ENCODE data around the gene BTN3A1.
"Not testable (repeated sequence)": the region's sequence is repeated elsewhere in the genome, so short reads cannot be mapped to it uniquely, and the experiment has no call there.

The BTN3A1 gene

GRCh38 chr6:26415791-26416190 is 13.7 kb downstream of the BTN3A1 start:
- Histone ChIP-seq H3K4me3 (replicated peaks; ENCODE audit: insufficient read depth, low read length) (no peak overlapping the region), H3K27me3 (ENCODE audit: insufficient read depth, poor library complexity, severe bottlenecking) (no peaks in the 10 kb centered on the region), H3K27ac (replicated peaks) (no peak overlapping the region)
- DNase-seq (ENCODE audit: low read depth in 1 of 2, low spot score in 1 of 2): no peak
- TF ChIP-seq SPI1 (IDR thresholded peaks at IDR 0.05; ENCODE audit: borderline replicate concordance, low read depth): no peak
- no peak for TF ChIP-seq POLR2AphosphoS5 (IDR thresholded peaks at IDR 0.05; ENCODE audit: low read depth)
- TF ChIP-seq REST (IDR thresholded peaks at IDR 0.05; ENCODE audit: insufficient replicate concordance, low read depth): no peak
- no peak for TF ChIP-seq GABPA (IDR thresholded peaks at IDR 0.05; ENCODE audit: low read depth)
- no peak for TF ChIP-seq CTCF (IDR thresholded peaks at IDR 0.05; ENCODE audit: insufficient read depth, low read length)

- no peak for DNase-seq (ENCODE audit: low read depth in 1 of 2, low spot score in 1 of 2)
- TF ChIP-seq GABPA (IDR thresholded peaks at IDR 0.05; ENCODE audit: low read depth): no peak
- no peak for TF ChIP-seq CTCF (IDR thresholded peaks at IDR 0.05; ENCODE audit: insufficient read depth, low read length)
- no peak for TF ChIP-seq POLR2AphosphoS5 (IDR thresholded peaks at IDR 0.05; ENCODE audit: low read depth)
- TF ChIP-seq REST (IDR thresholded peaks at IDR 0.05; ENCODE audit: insufficient replicate concordance, low read depth): no peak
- TF ChIP-seq SPI1 (IDR thresholded peaks at IDR 0.05; ENCODE audit: borderline replicate concordance, low read depth): no peak
- Histone ChIP-seq H3K27ac (replicated peaks) (no peak overlapping the region), H3K27me3 (ENCODE audit: insufficient read depth, poor library complexity, severe bottlenecking) (no peaks in the 10 kb centered on the region), H3K4me3 (replicated peaks; ENCODE audit: insufficient read depth, low read length) (no peak overlapping the region)
Observed at GRCh38 chr6:26416288-26416687, 14.2 kb downstream of the BTN3A1 start.

- not testable (repeated sequence) for H3K27ac ChIP-seq (replicated peaks); DNase-seq (ENCODE audit: low read depth in 1 of 2, low spot score in 1 of 2); H3K27me3 ChIP-seq (ENCODE audit: insufficient read depth, poor library complexity, severe bottlenecking); H3K4me3 ChIP-seq (replicated peaks; ENCODE audit: insufficient read depth, low read length)
Observed at GRCh38 chr6:26418077-26418476, 16.0 kb downstream of the BTN3A1 start.

GRCh38 chr6:26418795-26419194 is 16.7 kb downstream of the BTN3A1 start:
- not testable (repeated sequence) for H3K27ac ChIP-seq (replicated peaks); DNase-seq (ENCODE audit: low read depth in 1 of 2, low spot score in 1 of 2); H3K4me3 ChIP-seq (replicated peaks; ENCODE audit: insufficient read depth, low read length); H3K27me3 ChIP-seq (ENCODE audit: insufficient read depth, poor library complexity, severe bottlenecking)

- Histone ChIP-seq H3K4me3 (replicated peaks; ENCODE audit: insufficient read depth, low read length) (no peak overlapping the region; the same call in 1 of the 2 replicates), H3K27me3 (ENCODE audit: insufficient read depth, poor library complexity, severe bottlenecking) (no peaks in the 10 kb centered on the region), H3K27ac (replicated peaks) (no peak overlapping the region)
- peak; percentile 27 to 35 for DNase-seq (ENCODE audit: low read depth in 1 of 2, low spot score in 1 of 2)
- TF ChIP-seq CTCF (IDR thresholded peaks at IDR 0.05; ENCODE audit: insufficient read depth, low read length) (peak; percentile 31), REST (IDR thresholded peaks at IDR 0.05; ENCODE audit: insufficient replicate concordance, low read depth) (no peak)
Observed at GRCh38 chr6:26420688-26421171, 18.7 kb downstream of the BTN3A1 start.
